Neural cell (in vitro differentiated cells): Measurements from ENCODE around the gene RILPL2.

Source experiments
- EZH2 ChIP-seq: fragments of 200-600, 300-800 bp; shearing (Covaris generic), sonication (generic); IDR thresholded peaks from 2 replicates; pipeline ENCODE4 v1.6.1; 2014; ENCODE audit warnings: antibody characterized with exemption, low read length, borderline replicate concordance, mild to moderate bottlenecking; ENCODE audit not compliant: insufficient read depth, poor library complexity, severe bottlenecking
- TF ChIP-seq, protein P1 (sequence below): fragments of 450-650 bp; IDR thresholded peaks from 2 replicates; pipeline ENCODE4 v1.5.1; 2014; ENCODE audit warnings: antibody characterized with exemption, mild to moderate bottlenecking, moderate library complexity; ENCODE audit not compliant: poor library complexity, severe bottlenecking

DNA sequence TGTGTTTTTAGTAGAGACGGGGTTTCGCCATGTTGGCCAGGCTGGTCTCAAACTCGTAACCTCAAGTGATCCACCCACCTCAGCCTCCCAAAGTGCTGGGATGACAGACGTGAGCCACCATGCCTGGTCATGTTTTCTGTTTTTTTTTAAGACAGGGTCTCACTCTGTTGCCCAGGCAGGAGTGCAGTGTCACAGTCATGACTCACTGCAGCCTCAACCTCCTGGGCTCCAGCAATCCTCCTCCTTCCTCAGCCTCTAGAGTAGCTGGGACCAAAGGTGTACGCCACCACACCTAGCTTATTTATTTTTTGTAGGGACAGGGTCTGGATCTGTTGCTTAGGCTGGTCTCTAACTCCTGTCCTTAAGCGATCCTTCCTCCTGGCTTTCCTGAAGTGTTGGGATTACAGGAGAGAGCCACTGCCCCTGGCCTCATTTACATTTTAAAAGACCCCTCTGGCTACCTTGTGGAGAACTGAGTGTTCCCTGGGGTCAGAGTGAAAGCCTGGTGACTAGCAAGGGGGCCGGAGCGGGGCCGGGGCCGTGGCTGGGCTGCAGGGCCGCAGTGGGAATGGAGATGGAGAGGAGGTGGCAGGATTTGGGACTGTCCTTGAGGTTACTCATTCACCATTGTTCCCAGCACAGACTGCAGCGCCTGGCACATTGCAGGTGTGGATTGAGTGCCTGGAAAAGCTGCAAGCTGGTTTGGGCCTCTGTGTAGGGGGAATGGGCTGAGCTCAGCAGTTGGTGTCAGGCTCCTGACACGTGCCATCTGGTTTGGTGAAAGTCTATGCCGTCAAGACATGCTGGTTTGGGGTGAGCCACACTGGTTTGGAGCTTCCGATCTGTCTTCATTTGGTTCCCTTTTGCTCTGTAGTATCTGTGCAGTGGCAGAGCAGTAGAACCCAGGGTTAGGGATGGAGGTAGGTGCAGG lies 34.5 kb downstream of the RILPL2 start:
- TF ChIP-seq, protein P1, sequence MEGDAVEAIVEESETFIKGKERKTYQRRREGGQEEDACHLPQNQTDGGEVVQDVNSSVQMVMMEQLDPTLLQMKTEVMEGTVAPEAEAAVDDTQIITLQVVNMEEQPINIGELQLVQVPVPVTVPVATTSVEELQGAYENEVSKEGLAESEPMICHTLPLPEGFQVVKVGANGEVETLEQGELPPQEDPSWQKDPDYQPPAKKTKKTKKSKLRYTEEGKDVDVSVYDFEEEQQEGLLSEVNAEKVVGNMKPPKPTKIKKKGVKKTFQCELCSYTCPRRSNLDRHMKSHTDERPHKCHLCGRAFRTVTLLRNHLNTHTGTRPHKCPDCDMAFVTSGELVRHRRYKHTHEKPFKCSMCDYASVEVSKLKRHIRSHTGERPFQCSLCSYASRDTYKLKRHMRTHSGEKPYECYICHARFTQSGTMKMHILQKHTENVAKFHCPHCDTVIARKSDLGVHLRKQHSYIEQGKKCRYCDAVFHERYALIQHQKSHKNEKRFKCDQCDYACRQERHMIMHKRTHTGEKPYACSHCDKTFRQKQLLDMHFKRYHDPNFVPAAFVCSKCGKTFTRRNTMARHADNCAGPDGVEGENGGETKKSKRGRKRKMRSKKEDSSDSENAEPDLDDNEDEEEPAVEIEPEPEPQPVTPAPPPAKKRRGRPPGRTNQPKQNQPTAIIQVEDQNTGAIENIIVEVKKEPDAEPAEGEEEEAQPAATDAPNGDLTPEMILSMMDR = no peak
- TF ChIP-seq EZH2 = no peak
